Eye (tissue), 1 donor: ENCODE measurements around the gene SLC39A2.

Source experiments
- DNase-seq: peaks from one replicate; pipeline ENCODE4 v3.0.0-alpha.2; 2015

SLC39A2 gene

DNA sequence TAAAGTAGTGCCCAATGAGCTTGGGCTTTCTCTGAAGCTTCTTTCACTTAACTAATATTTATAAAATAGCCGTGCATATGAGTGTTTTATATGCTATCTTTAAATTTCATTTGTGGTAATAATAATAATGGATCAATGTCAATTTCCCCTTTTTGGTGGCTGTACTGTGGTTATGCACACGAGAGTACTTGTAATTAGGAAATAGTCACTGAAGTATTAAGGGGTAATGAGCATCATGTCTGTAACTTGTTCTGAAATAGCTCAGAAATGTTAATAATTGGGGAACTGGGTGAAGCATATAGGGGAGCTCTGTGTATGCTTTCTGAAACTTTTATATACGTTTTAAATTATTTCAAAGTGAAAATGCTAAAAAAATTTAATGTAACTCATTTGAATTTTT, 51.5 kb downstream of the SLC39A2 start:
- no peak for DNase-seq
